Medulla oblongata (tissue), 1 donor: Measurements from ENCODE around the gene KCTD7.
"Not testable (repeated sequence)": the region's sequence is repeated elsewhere in the genome, so short reads cannot be mapped to it uniquely, and the experiment has no call there.

Experiments used
- DNase-seq: peaks from one replicate; pipeline ENCODE4 v3.0.0-alpha.2; 2015; ENCODE audit errors: extremely low spot score

The KCTD7 gene

GRCh38 chr7:66654275-66655112 is 25.8 kb downstream of the KCTD7 start:
- DNase-seq = peak; percentile 99

DNA sequence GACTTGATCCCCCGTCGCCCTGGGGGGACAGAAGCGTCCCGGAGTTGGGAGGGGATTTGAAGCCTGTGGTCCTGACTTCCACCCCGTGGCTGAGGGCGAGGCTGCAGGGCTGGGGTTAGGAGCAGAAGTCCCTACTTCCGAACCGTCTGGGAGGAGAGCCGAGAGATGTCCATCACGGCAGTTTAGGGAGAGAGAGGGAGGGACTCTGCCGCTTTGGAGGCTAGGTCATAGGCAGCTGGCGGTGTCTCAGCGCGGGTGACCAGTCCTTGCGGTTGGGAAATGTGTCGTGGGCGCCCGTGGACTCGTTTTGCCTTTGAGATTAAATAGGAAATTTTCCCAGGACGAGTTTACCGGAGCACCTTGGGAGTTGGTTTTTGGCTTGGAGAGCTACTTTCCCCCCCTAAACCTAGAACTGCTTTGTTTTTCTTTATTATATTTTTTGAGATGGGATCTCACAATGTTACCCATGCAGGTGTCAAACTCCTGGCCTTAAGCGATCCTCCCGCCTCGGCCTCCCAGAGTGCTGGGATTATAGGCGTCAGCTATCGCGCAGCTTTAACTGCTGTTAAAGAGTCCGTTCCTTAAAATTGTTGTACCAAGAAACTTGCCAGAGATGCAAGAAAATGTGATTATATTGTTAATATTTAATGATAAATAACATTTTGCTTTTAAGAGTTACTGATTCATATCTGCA is 26.6 kb downstream of the KCTD7 start:
- DNase-seq = peak; percentile 52

GRCh38 chr7:66655826-66656485 is 27.3 kb downstream of the KCTD7 start:
- DNase-seq = not testable (repeated sequence)

GRCh38 chr7:66657798-66658197 is 29.1 kb downstream of the KCTD7 start:
- no peak for DNase-seq

DNA sequence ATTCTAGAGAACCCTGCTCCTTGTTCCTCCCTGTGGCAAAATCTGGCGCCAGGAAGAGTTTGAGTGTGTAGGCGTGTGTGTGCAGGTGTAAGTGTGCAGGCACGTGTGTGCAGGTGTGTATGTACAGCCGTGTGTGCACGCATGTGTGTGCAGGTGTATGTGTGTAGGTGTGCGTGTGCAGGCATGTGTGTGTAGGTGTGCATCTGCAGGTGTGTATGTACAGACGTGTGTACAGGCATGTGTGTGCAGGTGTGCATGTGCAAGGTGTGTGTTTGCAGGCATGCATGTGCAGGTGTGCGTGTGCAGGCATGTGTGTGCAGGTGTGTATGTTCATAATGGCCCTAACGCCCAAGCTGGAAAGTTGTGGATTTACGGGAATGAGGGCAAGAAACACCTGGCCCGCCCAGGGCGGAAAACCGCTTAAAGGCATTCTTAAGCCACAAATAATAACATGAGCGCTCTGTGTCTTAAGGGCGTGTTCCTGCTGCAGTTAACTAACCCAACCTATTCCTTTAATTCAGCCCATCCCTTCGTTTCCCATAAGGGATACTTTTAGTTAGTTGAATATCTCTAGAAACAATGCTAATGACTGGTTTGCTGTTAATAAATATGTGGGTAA is 34.1 kb downstream of the KCTD7 start:
- DNase-seq = no peak

DNA sequence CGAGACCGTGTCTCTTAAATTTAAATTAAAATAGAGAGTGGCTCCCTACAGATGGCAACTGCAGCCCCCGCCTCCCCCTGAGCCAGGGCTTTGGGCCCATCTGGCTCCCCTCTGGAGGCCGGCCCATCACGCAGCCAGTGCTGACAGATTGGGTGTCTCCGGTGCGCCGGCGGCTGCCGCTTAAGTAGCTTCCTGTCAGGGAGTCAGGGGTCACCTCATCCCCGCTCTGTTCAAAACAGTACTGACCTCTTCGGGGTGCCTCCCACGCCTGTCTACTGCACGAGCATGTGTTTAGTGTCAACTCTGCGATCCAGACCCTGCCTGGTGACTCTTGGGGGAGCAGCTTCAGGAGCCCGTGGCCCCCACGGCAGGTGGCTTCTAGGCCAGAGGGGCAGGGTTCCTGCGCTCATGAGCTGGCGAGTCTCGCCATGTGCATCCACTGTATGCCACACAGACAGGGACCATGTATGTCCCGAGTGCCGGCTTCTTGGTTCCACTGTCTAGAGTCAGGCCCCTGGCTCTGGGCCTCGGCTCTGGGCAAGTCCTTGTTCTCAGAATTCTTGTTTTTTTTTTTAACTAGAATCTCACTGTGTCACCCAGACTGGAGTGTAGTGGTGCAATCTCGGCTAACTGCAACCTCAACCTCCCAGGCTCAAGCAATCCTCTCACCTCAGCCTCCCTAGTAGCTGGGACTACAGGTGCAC is 36.1 kb downstream of the KCTD7 start:
- no peak for DNase-seq

- DNase-seq = no peak
Observed at GRCh38 chr7:66666313-66666952, 37.8 kb downstream of the KCTD7 start.

GRCh38 chr7:66667023-66667728 is 38.5 kb downstream of the KCTD7 start:
- DNase-seq = no peak

- no peak for DNase-seq
Observed at GRCh38 chr7:66668112-66668511, 39.4 kb downstream of the KCTD7 start.

DNA sequence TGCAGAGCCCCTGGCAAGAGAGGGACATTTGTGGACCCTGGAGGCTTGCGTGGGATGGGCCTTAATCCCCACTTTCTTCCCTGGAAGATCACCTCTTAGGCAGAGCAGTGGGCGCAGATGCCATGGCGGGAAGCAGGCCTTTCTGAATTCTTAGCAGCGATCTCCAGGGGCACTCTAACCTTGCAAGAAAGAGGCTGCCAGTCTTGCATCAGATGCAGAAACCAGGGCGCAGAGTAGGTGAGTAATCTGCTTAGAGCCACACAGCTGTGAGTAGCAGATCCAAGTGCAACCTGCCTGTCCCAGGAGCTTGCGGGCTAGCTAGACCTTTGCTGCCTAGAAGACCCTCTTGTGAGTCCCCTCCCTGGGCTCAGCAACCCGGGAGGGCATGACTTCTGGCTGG is 40.0 kb downstream of the KCTD7 start:
- peak; percentile 51 for DNase-seq

DNA sequence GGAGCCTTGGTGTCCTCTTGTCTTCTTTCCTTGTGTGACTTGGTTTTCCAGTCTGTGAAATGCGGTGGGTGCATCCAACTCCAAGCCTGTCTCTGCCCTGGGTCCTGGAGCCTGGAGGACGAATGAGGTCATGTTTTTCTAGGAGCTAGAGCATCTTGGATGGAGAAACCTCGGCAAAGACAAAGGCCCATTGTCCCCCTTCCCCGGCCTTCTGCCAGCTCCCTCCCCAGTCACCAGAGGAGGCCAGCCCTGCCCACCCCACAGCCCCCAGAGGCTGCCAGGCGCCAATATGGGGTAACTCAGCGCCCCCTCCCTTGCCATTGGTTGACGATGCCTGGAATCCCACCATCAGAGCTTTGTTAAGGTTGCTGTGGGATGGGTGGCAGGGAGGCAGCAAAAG is 40.4 kb downstream of the KCTD7 start:
- DNase-seq = peak; percentile 87

- no peak for DNase-seq
Observed at GRCh38 chr7:66669496-66669895, 40.8 kb downstream of the KCTD7 start.

DNA sequence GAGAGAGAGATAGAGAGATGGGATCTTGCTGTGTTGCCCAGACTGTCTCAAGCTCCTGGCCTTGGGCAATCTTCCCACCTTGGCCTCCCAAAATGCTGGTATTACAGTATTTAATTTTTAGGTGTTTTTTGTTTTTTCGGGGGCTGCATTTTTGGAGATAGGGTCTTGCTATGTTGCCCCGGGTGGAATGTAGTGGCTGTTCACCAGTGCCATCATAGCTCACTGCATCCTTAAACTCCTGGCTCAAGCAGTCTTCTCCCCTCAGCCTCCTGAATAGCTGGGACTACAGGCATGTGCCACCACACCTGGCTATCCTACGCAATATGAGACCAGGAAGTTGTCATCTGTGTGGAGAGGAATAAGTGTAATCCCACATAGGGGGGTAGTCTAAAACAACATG is 42.4 kb downstream of the KCTD7 start:
- DNase-seq = no peak

DNA sequence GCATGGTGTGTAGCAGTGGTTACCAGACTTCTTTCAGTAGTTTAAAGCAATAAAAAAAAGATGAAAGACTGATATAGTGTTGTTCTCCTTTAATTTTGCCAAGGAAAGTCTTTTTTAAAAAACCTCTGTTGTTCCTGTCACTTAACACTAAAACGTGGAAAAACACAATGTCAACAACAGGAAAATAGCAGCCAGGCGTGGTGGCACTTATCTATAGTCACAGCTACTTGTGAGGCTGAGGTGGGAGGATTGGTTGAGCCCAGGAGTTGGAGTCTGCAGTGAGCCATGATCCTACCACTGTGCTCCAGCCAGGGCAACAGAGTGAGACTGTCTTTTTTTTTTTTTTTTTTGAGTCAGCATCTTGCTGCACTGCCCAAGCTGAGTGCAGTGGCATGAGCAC is 42.8 kb downstream of the KCTD7 start:
- not testable (repeated sequence) for DNase-seq

GRCh38 chr7:66672432-66673123 is 43.9 kb downstream of the KCTD7 start:
- not testable (repeated sequence) for DNase-seq

DNA sequence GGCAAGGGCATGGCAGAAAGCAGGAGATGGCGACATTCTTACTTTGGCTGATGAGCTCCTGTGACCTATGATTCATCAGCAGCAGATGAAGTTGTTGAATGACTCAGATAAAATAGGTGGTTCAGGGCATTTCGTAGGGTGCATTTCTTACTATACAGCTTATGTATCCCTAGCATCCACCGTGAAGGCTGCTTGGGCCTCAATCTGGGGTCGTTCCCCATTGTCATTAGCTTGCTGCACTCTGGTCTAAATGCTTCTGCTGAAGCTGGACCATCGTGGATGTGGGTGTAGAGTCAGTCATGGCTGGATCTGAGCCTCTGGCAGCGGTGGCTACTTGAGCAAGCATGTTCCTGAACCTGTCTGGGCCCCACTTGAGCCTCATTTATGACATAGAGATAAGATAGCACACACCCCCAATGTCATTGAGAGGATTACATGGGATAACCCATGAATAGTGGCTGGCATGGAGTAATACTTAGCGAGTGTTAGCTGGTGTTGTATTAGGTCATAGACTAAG is 44.5 kb downstream of the KCTD7 start:
- not testable (repeated sequence) for DNase-seq

DNA sequence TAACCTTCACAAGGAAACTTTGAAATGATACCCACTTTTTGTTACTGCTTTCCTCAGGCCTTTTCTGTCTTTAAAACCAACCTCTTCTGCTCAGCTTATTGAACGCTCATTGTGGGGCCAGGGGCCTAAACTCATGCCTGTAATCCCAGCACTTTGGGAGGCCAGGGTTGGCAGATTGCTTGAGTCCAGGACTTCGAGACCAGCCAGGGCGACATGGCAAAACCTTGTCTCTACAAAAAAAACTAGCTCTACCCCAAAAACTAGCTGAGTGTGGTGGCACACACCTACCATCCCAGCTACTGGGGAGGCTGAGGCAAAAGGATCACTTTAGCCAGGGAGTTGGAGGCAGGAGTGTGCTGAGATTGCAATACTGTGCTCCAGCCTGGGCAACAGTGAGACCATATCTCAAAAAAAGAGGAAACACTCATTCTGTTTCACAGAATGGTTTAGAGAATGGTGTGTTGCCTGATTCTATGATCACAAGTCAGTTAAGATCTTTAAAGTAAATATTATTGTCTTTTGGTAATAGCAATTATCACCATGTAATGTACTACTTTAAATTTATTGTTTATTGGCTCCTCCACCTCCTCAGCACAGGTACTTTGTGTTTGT is 51.1 kb downstream of the KCTD7 start:
- no peak for DNase-seq

DNA sequence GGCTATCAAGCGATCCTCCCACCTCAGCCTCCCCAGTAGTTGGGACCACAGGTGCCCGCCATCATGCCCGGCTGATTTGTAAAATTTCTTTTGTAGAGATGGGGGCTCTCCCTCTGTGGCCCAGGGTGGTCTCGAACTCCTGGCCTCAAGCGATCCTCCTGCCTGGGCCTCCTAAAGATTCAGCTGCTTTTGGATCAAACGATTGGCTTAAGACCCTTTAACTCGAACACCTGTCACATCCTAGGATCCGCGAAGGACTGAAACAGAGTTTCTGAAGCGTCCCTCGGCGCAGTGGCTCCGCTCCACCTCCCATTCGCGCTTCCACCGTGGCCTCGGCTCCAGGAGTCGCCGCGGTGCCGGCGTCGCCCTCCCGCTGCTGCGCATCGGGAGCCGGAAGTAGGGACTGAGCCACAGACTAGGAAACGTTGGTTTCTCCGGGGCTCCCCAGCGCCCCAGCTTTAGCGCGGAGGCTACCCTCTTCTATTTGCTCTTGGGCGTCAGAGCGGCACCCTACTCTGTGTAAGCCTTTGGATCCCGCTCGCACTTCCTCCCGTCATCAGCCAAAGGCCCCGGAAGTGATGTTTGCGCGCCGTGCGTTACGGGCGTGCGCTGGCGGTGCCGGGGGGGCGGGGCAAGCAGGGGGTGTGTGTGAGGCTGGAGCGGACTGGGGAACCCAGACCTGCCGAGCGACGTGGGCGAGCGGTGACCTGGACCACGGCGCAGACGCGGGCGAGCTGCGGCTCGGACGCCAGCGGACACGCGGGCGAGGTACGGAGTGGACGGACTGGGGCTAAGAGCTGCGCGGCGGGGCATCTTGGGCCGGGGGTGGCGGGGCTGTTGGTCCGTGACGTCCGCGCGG is 53.0 kb downstream of the KCTD7 start:
- peak; percentile 98 for DNase-seq
